ENCODE measurements around the gene PER2. TPM values are rescaled to one million over a fixed set of nuclear protein-coding genes. Genes with fewer than 3 reads are reported as not detected.

PER2 gene
- total RNA-seq, 4 donors from 2014 or later: 15.6 to 65.2 (median 38.2) TPM

GRCh38 chr2:238294046-238294392 is 5.6 kb upstream of the PER2 start:
- no peak for DNase-seq
- peak overlapping the region in 1 of 4 donors; percentile 63 for H3K27ac ChIP-seq
- no peaks in the 10 kb centered on the region for H3K9me3 ChIP-seq
- no peak overlapping the region for H3K4me3 ChIP-seq
- no peaks in the 10 kb centered on the region for H3K36me3 ChIP-seq
- no peaks in the 10 kb centered on the region for H3K27me3 ChIP-seq
- H3K4me1 ChIP-seq: peaks cover 0 to 22% (median 4%) of the 10 kb centered on the region in 4 donors
- no peak for TF ChIP-seq CTCF (IDR thresholded peaks at IDR 0.05)
- no peak for TF ChIP-seq POLR2A (IDR thresholded peaks at IDR 0.05)

DNA sequence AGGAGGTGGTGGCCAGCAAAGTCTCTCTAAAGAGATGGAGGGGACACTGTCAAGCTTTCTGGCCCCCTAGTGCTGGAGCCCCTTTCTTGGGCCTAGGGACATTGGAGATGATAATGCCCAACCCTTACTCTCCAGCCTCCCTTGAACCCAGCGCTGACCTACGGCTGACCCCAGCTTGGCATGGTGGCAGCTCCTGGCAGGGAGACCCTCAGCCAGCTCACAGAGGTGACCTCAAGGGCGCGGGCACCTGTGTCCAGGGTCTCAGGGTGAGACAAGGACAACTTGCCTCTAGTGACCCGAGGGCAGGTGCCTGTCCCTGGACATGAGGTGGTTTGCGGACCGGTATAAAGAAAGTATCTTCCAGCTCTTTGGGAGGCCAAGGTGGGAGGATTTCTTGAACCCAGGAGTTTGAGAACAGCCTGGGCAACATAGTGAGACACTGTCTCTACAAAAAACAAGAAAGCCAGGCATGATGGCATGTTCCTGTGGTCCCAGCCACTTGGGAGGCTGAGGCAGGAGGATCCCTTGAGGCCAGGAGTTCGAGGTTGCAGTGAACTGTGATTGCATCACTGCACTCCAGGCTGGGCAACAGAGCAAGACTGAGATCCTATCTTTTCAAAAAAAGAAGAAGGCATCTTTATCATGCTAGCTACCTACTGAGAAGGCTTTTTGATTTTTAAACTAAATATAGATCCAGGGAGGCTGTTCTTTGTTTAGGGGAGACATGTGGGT is 3.3 kb upstream of the PER2 start:
- Histone ChIP-seq H3K27ac (peak overlapping the region in 1 of 4 donors; percentile 32), H3K4me1 (peaks cover 2 to 33% (median 9%) of the 10 kb centered on the region in 4 donors), H3K36me3 (no peaks in the 10 kb centered on the region), H3K4me3 (no peak overlapping the region), H3K9me3 (no peaks in the 10 kb centered on the region), H3K27me3 (no peaks in the 10 kb centered on the region)
- TF ChIP-seq CTCF (IDR thresholded peaks at IDR 0.05): no peak
- no peak for TF ChIP-seq POLR2A (IDR thresholded peaks at IDR 0.05)
- peak in 1 of 3 donors; percentile 27 for DNase-seq

GRCh38 chr2:238290715-238291549 is 2.5 kb upstream of the PER2 start:
- H3K4me1 ChIP-seq: peaks cover 6 to 40% (median 10%) of the 10 kb centered on the region in 4 donors
- DNase-seq: peak in 1 of 3 donors; percentile 65
- H3K27ac ChIP-seq: peak overlapping the region in 2 of 4 donors; percentile 32 to 96
- no peak for TF ChIP-seq CTCF (IDR thresholded peaks at IDR 0.05)
- TF ChIP-seq POLR2A (IDR thresholded peaks at IDR 0.05): no peak
- no peaks in the 10 kb centered on the region for H3K9me3 ChIP-seq
- H3K4me3 ChIP-seq: no peak overlapping the region
- H3K36me3 ChIP-seq: no peaks in the 10 kb centered on the region
- H3K27me3 ChIP-seq: no peaks in the 10 kb centered on the region

- Histone ChIP-seq H3K4me3 (no peak overlapping the region), H3K27me3 (no peaks in the 10 kb centered on the region), H3K36me3 (no peaks in the 10 kb centered on the region), H3K9me3 (no peaks in the 10 kb centered on the region), H3K27ac (peak overlapping the region in 3 of 4 donors; percentile 94 to 99 (median 96)), H3K4me1 (peaks cover 6 to 48% (median 10%) of the 10 kb centered on the region in 4 donors)
- DNase-seq: peak; percentile 44 to 84 (median 83)
- TF ChIP-seq CTCF (IDR thresholded peaks at IDR 0.05) (no peak), POLR2A (IDR thresholded peaks at IDR 0.05) (peak in 1 of 2 donors; percentile 39)
These were observed 1.7 kb upstream of the PER2 start for GRCh38 chr2:238290091-238290509.

DNA sequence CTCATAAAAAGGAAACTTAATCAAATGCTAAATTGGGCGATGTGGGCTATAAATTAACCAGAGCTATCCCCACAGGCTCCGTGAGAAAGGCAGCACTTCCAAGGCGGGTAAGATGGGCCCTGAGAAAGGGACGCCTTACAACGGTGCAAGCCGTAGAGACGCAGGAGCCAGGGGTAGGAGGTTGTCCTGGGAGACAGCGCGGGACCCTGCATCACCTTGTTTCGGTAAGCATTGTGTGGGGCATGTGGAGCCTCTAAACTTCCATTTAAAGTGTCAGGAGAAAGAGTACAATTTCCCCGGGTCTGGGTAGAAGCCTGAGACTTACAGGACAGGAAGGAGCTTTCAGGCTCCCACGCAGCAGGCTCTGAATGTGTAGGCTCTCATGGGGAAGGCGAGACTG is 1.2 kb upstream of the PER2 start:
- TF ChIP-seq POLR2A (IDR thresholded peaks at IDR 0.05): no peak
- no peak for TF ChIP-seq CTCF (IDR thresholded peaks at IDR 0.05)
- DNase-seq: no peak
- Histone ChIP-seq H3K27me3 (no peaks in the 10 kb centered on the region), H3K9me3 (no peaks in the 10 kb centered on the region), H3K27ac (peak overlapping the region; percentile 89 to 99 (median 95)), H3K36me3 (no peaks in the 10 kb centered on the region), H3K4me3 (peak overlapping the region in 3 of 4 donors; percentile 80 to 91 (median 85)), H3K4me1 (peaks cover 6 to 48% (median 13%) of the 10 kb centered on the region in 4 donors)
